Pancreas (tissue), 10 donors: ENCODE results near the gene LPAR1. TPM values are rescaled to one million over a fixed set of nuclear protein-coding genes. Genes with fewer than 3 reads are reported as not detected.
"Not testable (repeated sequence)": the region's sequence is repeated elsewhere in the genome, so short reads cannot be mapped to it uniquely, and the experiment has no call there.

ENCODE experiments used
- ATAC-seq, 4 donors: fragments of 200-7000 bp; cut with Tn5 transposase; one replicate each; pipeline versions ENCODE4 v1.8.0 to v1.9.1; 2020; ENCODE audit warnings: mild to moderate bottlenecking in 4 of 4, moderate library complexity in 4 of 4
- DNase-seq, 6 donors: peaks; one replicate each; pipeline ENCODE4 v3.0.0-alpha.2; 2020
- FAIRE-seq: peaks from 2 replicates; lab custom pipeline; 2012; peaks lifted over from hg19 to GRCh38; lab: Jason Lieb, UNC
- H3K27ac ChIP-seq, 4 donors: fragments of 200-600 bp; sonication (generic); 1 replicate in 3 of 4; 2 replicates in 1 of 4; pipeline versions ENCODE4 v1.5.0 to v1.8.0; 2020
- H3K27me3 ChIP-seq, 4 donors: fragments of 200-600 bp; one replicate each; pipeline ENCODE4 v1.8.0; 2021
- H3K36me3 ChIP-seq, 3 donors: fragments of 200-600 bp; sonication (generic) in 1 of 3; one replicate each; pipeline versions ENCODE4 v1.5.0 to v1.8.0; 2020 to 2021
- H3K4me1 ChIP-seq, 3 donors: fragments of 200-600 bp; one replicate each; pipeline ENCODE4 v1.8.0; 2021
- H3K4me3 ChIP-seq, 4 donors: fragments of 200-600 bp; sonication (generic) in 2 of 4; one replicate each; pipeline versions ENCODE4 v1.5.0 to v1.8.0; 2020 to 2021
- H3K9me3 ChIP-seq, 4 donors: fragments of 200-600 bp; one replicate each; pipeline ENCODE4 v1.8.0; 2021
- CTCF ChIP-seq, 4 donors: fragments of 200-600 bp; sonication (generic) in 3 of 4; IDR thresholded peaks; one replicate each; pipeline versions ENCODE4 v1.5.0 to v1.8.0; 2021; ENCODE audit warnings: antibody characterized with exemption in 4 of 4
- WGBS, 2 donors: extraction: QIAGEN DNeasy Blood & Tissue Kit; methylation state at CpG; one replicate each; pipeline ENCODE4 v1.1.7; 2013; 5-methylcytosine and 5-hydroxymethylcytosine counted together
- intact Hi-C, 3 donors: fragments of 100-400 bp; cut with DNase I; formaldehyde crosslinking; loops; one replicate each; pipeline versions ENCODE4 v1.11.1 to v1.14.2; 2022
- polyA plus RNA-seq, 2 donors: library from polyadenylated mRNA; stranded (reverse); fragments of 200-250 nt; gene quantifications; one replicate each; pipeline ENCODE4 v1.2.3, GENCODE V29; 2013
- total RNA-seq, 6 donors: library from RNA; stranded (reverse); fragmentation: NEBNext Ultra II Directional in 4 of 6; extraction: Animal tissue kit (Norgen Biotek cat#: 25700) in 4 of 6; gene quantifications; one replicate each; pipeline versions ENCODE4 v1.2.1 to v1.2.4, GENCODE V29; 2021 to 2023
- donor health status: healthy with polysubstance abuse.
- donor health status: DM: no; HTN: no; CAD: no; lungs with moderate emphysema.
- donor health status: DM: no; HTN: no; CAD: no.
- donor health status: control.
- donor health status: control.
- donor health status: Bipolar disorder and iron deficiency.
- donor health status: DM: yes; HTN: yes; CAD: no.
- donor health status: DM: no; HTN: no; CAD: no.
- donor health status: DM: no; HTN: no; CAD: no.
- donor health status: DM: yes; HTN: yes; CAD: no.

Gene LPAR1
- total and polyA plus RNA-seq, 8 donors: 3.8 to 11.4 (median 5.2) TPM

- Histone ChIP-seq H3K27ac (no peak overlapping the region), H3K27me3 (no peaks in the 10 kb centered on the region), H3K9me3 (no peaks in the 10 kb centered on the region), H3K4me1 (no peaks in the 10 kb centered on the region), H3K36me3 (no peaks in the 10 kb centered on the region), H3K4me3 (no peak overlapping the region)
- FAIRE-seq (no peak), DNase-seq (no peak), ATAC-seq (no peak)
- 73 to 81% methylated on average over 2 of the region's 2 CpGs for WGBS, 2 donors
- TF ChIP-seq CTCF (IDR thresholded peaks at IDR 0.05): no peak
- intact Hi-C loops: no loop called here
These were observed 14.5 kb upstream of the LPAR1 start for GRCh38 chr9:111052791-111053190.

- no peaks in the 10 kb centered on the region for H3K4me1 ChIP-seq
- no peaks in the 10 kb centered on the region for H3K9me3 ChIP-seq
- TF ChIP-seq CTCF (IDR thresholded peaks at IDR 0.05): no peak
- H3K4me3 ChIP-seq: no peak overlapping the region
- no peak overlapping the region for H3K27ac ChIP-seq
- DNase-seq (no peak), ATAC-seq (no peak), FAIRE-seq (no peak)
- H3K36me3 ChIP-seq: no peaks in the 10 kb centered on the region
- intact Hi-C loops: no loop called here
- no peaks in the 10 kb centered on the region for H3K27me3 ChIP-seq
- WGBS, 2 donors: 50 to 54% methylated on average over 3 of the region's 3 CpGs
These were observed 13.1 kb upstream of the LPAR1 start for GRCh38 chr9:111051400-111051799.

DNA sequence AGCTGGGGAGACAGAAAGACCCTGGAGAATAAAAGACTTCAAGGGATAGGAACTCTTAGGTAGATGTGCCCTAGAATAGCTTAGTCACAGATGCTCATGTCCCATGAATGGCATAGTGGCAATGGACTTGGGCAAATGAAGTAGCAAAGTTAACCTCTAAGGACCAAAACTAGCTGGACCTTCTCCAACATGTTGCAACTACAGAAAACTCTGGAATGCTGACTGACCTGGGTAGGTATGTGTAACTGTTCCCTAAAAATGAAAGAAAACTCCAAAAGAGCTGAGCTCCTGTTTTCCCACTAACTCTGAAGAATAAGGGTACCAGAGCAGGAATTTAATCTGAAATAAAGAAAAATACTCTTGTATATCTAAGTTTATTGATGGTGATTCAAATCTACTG is 12.5 kb upstream of the LPAR1 start:
- no peak overlapping the region for H3K4me3 ChIP-seq
- no peaks in the 10 kb centered on the region for H3K9me3 ChIP-seq
- no peaks in the 10 kb centered on the region for H3K36me3 ChIP-seq
- H3K27ac ChIP-seq: no peak overlapping the region
- no peak for TF ChIP-seq CTCF (IDR thresholded peaks at IDR 0.05)
- intact Hi-C loops: no loop called here
- DNase-seq (no peak), FAIRE-seq (no peak), ATAC-seq (no peak)
- H3K4me1 ChIP-seq: no peaks in the 10 kb centered on the region
- H3K27me3 ChIP-seq: no peaks in the 10 kb centered on the region

DNA sequence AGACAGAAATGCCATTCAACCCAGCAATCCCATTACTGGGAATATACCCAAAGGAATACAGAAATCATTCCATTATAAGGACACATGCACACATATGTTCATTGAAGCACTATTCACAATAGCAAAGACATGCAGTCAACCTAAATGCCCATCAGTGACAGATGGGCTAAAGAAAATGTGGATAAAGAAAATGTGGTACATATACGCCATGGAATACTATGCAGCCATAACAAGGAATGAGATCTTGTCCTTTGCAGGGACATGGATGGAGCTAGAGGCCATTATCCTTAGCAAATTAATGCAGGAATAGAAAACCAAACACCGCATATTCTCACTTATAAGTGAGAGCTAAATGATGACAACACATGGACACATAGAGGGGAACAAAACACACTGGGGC is 9.0 kb upstream of the LPAR1 start:
- H3K4me1 ChIP-seq, H3K9me3 ChIP-seq, intact Hi-C loops, ATAC-seq, H3K27ac ChIP-seq, H3K36me3 ChIP-seq, H3K4me3 ChIP-seq, H3K27me3 ChIP-seq, DNase-seq, FAIRE-seq: not testable (repeated sequence)
- WGBS, 2 donors: 92 to 97% methylated on average over 2 of the region's 2 CpGs

DNA sequence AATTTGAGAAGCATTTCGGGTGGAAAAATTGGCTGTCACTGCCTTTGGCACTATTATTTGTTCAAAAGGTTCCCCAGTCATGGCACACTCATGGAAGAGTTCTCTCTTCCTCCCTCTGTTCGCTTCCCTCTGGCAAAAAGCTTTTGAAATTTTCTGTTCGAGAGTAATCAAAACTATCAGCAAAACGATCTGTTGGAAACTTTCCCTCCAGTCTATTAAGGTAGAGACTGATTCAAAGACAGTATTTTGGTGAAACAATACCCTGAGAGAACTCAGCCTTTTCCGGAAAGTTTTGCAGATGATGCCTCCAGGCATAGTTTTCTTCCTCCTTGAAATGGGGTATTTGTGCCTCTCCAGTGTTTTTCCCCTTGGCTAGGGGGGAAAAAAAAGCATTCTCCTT is 3.6 kb upstream of the LPAR1 start:
- no peak overlapping the region for H3K27ac ChIP-seq
- H3K4me1 ChIP-seq: peaks cover 0 to 3% (median 0%) of the 10 kb centered on the region in 3 donors
- H3K4me3 ChIP-seq: no peak overlapping the region
- H3K36me3 ChIP-seq: no peaks in the 10 kb centered on the region
- ATAC-seq (no peak), DNase-seq (no peak), FAIRE-seq (no peak)
- intact Hi-C loops: no loop called here
- H3K9me3 ChIP-seq: no peaks in the 10 kb centered on the region
- 62 to 67% methylated on average over 5 of the region's 5 CpGs for WGBS, 2 donors
- no peaks in the 10 kb centered on the region for H3K27me3 ChIP-seq
- TF ChIP-seq CTCF (IDR thresholded peaks at IDR 0.05): no peak

DNA sequence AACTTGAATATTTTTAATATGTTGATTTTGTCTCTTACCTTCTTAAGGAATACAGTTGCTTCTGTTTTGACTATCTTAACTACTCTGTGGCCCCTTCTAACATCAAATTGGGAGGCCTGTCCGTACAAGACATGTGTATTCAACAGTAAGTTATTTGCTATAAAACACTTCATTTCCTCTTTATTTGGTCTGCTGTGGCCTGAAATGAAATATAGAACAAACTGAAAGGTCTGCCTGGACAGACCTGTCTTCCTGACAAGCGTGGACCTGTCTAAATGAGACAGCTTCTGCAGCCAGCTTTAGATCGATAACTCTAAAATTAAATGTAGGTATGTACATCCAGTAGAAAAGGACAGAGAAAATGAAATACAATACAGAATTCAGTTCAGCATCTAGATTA is 2.2 kb upstream of the LPAR1 start:
- Histone ChIP-seq H3K36me3 (no peaks in the 10 kb centered on the region), H3K4me3 (no peak overlapping the region), H3K27ac (no peak overlapping the region), H3K27me3 (no peaks in the 10 kb centered on the region), H3K9me3 (no peaks in the 10 kb centered on the region), H3K4me1 (peaks cover 0 to 14% (median 3%) of the 10 kb centered on the region in 3 donors)
- 86 to 88% methylated on average over 3 of the region's 3 CpGs for WGBS, 2 donors
- TF ChIP-seq CTCF (IDR thresholded peaks at IDR 0.05): no peak
- intact Hi-C loops: no loop called here
- DNase-seq (no peak), FAIRE-seq (no peak), ATAC-seq (no peak)
